Right lobe of liver (tissue), 6 donors: ENCODE results near the gene LTO1. TPM values are rescaled to one million over a fixed set of nuclear protein-coding genes. Genes with fewer than 3 reads are reported as not detected.

Experiments
- ATAC-seq, 4 donors: fragments of 200-7000 bp; cut with Tn5 transposase; one replicate each; pipeline ENCODE4 v1.9.1; 2020; ENCODE audit warnings: mild to moderate bottlenecking in 4 of 4, moderate library complexity in 4 of 4
- DNase-seq, 3 donors: peaks; one replicate each; pipeline ENCODE4 v3.0.0-alpha.2; 2020
- H3K27ac ChIP-seq, 3 donors: fragments of 200-600 bp; one replicate each; pipeline ENCODE4 v1.8.0; 2022
- H3K27me3 ChIP-seq, 2 donors: fragments of 200-600 bp; one replicate each; pipeline ENCODE4 v1.8.0; 2022
- H3K36me3 ChIP-seq, 4 donors: fragments of 200-600 bp; sonication (generic) in 1 of 4; one replicate each; pipeline versions ENCODE4 v1.5.1 to v1.8.0; 2017 to 2022; ENCODE audit warnings: control low read depth in 1 of 4
- H3K4me1 ChIP-seq, 4 donors: fragments of 200-600 bp; sonication (generic) in 1 of 4; one replicate each; pipeline versions ENCODE4 v1.5.1 to v1.8.0; 2017 to 2022; ENCODE audit warnings: control low read depth in 1 of 4
- H3K4me3 ChIP-seq, 3 donors: fragments of 200-600 bp; one replicate each; pipeline ENCODE4 v1.8.0; 2022
- H3K9me3 ChIP-seq, 4 donors: fragments of 200-600 bp; sonication (generic) in 1 of 4; one replicate each; pipeline versions ENCODE4 v1.5.1 to v1.8.0; 2017 to 2022; ENCODE audit warnings: control low read depth in 1 of 4
- CTCF ChIP-seq, 4 donors: fragments of 200-600 bp in 3 of 4; fragments of 450-650 bp in 1 of 4; IDR thresholded peaks; one replicate each; pipeline versions ENCODE4 v1.5.1 to v1.8.0; 2016 to 2022; ENCODE audit warnings: antibody characterized with exemption in 4 of 4, mild to moderate bottlenecking in 2 of 4
- POLR2A ChIP-seq: fragments of 450-650 bp; IDR thresholded peaks from one replicate; pipeline ENCODE4 v1.6.1; 2017; ENCODE audit warnings: antibody characterized with exemption, mild to moderate bottlenecking
- WGBS: methylation state at CpG from one replicate; pipeline ENCODE4 v1.1.6; 2018; ENCODE audit warnings: low coverage, low lambda C conversion rate; ENCODE audit not compliant: insufficient coverage; ENCODE audit errors: missing lambda C conversion rate; 5-methylcytosine and 5-hydroxymethylcytosine counted together
- intact Hi-C, 2 donors: fragments of 100-400 bp; cut with DNase I; formaldehyde crosslinking; loops; one replicate each; pipeline versions ENCODE4 v1.11.2 to v1.14.1; 2022
- long read RNA-seq: library from polyadenylated mRNA; unstranded; transcript quantifications from one replicate; pipeline ENCODE4 v2.0.0, GENCODE V29; 2019
- total RNA-seq, 6 experiments: library from RNA; depleted of rRNA in 2 of 6; stranded (reverse); fragments of >200 nt in 2 of 6; fragmentation: NEBNext Ultra II Directional in 3 of 6; extraction: Animal tissue kit (Norgen Biotek cat#: 25700) in 3 of 6; gene quantifications; one replicate each; pipeline versions ENCODE4 v1.1.0 to v1.2.4, GENCODE V29; 2016 to 2023
- donor health status: DM: no; HTN: yes; CAD: no.
- donor health status: DM: no; HTN: no; CAD: no.
- donor health status: DM: no; HTN: no; CAD: no.
- donor health status: DM: no; HTN: yes; CAD: no.
- donor health status: DM: no; HTN: yes; CAD: no.

LTO1 gene, protein sequence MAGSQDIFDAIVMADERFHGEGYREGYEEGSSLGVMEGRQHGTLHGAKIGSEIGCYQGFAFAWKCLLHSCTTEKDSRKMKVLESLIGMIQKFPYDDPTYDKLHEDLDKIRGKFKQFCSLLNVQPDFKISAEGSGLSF
- 1 to 10 TPM; 4.1 to 7.9 (median 5.6) TPM for total RNA-seq
- long read RNA-seq, partial matches to known transcripts, result 0 of 4 reads
- long read RNA-seq, other reads (novel, unspliced or antisense), result 4 of 4 reads

GRCh38 chr11:69674886-69675714, at the start of gene LTO1:
Gene LTO1, minus strand, starts transcription at chr11:69675353. Its CDS starts 114 bp downstream, at chr11:69675239.
- Histone ChIP-seq H3K27me3 (no peaks in the 10 kb centered on the region), H3K27ac (peak within 1 kb of the TSS; percentile 33 to 75 (median 62)), H3K9me3 (no peaks in the 10 kb centered on the region), H3K4me1 (peaks cover 0 to 10% (median 5%) of the 10 kb centered on the region in 4 donors), H3K36me3 (peaks cover 0 to 11% (median 4%) of the 10 kb centered on the region in 4 donors), H3K4me3 (peak within 1 kb of the TSS; percentile 85 to 100 (median 95))
- under 1% methylated on average over 26 of the region's 72 CpGs for WGBS
- ATAC-seq (peak; percentile 98 to 99 (median 99)), DNase-seq (peak; percentile 96 to 97 (median 97))
- TF ChIP-seq POLR2A (peak; percentile 75), CTCF (IDR thresholded peaks at IDR 0.05) (no peak)
- intact Hi-C loops, result no loop called here

DNA sequence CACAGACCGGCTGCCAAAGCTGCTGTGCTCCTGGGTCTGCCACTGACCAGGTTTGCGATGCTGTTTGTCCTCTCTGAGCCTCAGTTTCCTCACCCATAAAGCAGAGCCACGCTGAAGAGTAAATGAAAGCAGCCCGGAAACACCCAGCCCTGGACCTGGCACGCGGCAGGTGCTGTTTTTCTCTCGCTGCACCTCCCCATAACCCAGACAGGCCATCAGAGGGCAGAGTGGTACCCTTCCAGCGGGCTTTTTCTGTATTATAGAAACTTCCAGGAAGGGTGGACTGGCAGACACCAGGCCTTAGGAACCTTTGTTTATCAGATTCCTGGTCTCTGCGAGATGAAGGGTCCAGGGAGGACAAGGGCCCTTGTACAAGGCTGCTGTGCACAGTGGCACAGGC, 46.6 kb upstream of the LTO1 start:
- ATAC-seq, result peak; percentile 45 to 90 (median 76)
- Histone ChIP-seq H3K27me3 (no peaks in the 10 kb centered on the region), H3K36me3 (no peaks in the 10 kb centered on the region), H3K9me3 (no peaks in the 10 kb centered on the region), H3K4me1 (no peaks in the 10 kb centered on the region), H3K27ac (no peak overlapping the region), H3K4me3 (no peak overlapping the region)
- WGBS, result 10% methylated on average over 7 of the region's 9 CpGs
- TF ChIP-seq CTCF (IDR thresholded peaks at IDR 0.05) (peak; percentile 28 to 54 (median 41)), POLR2A (no peak)
- DNase-seq, result no peak
- intact Hi-C loops, result loop anchor here in 1 of 2 donors (10.0 kb wide), 1 partner anchor 163 kb away; no protein-coding TSS in a partner anchor

DNA sequence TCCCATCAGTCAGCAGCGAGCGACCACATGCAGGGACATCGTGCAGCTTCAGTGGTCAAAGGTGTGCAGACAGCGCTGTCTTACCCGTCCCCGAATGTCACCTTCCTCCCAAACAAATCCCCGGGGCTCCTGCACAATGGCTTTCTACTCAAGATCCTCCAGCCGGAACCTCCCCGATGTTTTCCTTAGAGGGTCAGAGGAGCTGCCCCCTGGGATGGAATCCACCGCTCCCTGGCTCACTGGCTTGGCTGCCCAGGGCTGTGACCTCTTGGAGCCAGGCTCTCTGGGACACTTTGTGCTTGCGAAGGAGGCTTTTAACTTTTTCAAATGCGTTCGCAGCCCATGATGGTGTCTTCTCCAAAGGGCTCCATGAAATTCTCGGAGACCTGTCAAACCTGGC, 46.0 kb upstream of the LTO1 start:
- Histone ChIP-seq H3K4me3 (no peak overlapping the region), H3K36me3 (no peaks in the 10 kb centered on the region), H3K4me1 (no peaks in the 10 kb centered on the region), H3K27me3 (no peaks in the 10 kb centered on the region), H3K9me3 (no peaks in the 10 kb centered on the region), H3K27ac (no peak overlapping the region)
- DNase-seq, result no peak
- intact Hi-C loops, result loop anchor here in 1 of 2 donors (10.0 kb wide), 1 partner anchor 164 kb away; no protein-coding TSS in a partner anchor
- no peak for ATAC-seq
- WGBS, result 40% methylated on average over 10 of the region's 14 CpGs
- TF ChIP-seq CTCF (IDR thresholded peaks at IDR 0.05) (no peak), POLR2A (no peak)

DNA sequence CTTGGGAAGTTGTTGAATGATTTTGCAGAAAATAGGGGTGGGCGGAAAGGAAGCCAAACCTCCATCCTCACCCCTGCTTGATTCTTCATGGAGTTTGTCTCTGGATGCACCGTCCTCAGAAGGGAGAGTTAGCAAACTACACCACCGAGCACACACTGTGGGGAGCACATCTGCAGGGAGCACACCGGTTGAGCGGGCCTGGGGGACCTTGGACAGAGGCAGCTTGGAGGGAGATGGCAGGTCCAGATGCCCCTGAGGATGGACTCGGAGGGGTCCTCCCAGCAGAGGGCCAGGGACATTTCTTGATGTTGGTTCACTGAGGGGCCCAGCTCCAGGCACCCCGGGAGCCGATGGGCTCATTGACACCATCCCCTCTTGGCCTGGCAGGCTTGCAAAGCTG, 43.8 kb upstream of the LTO1 start:
- ATAC-seq (no peak), DNase-seq (no peak)
- 45% methylated on average over 4 of the region's 8 CpGs for WGBS
- H3K4me3 ChIP-seq, result no peak overlapping the region
- no peaks in the 10 kb centered on the region for H3K9me3 ChIP-seq
- H3K27ac ChIP-seq, result no peak overlapping the region
- TF ChIP-seq CTCF (IDR thresholded peaks at IDR 0.05), result no peak
- no peak for TF ChIP-seq POLR2A
- intact Hi-C loops, result loop anchor here (10.0 kb wide), 2 partner anchors 166 to 476 kb away; no protein-coding TSS in a partner anchor
- no peaks in the 10 kb centered on the region for H3K36me3 ChIP-seq
- H3K27me3 ChIP-seq, result no peaks in the 10 kb centered on the region
- H3K4me1 ChIP-seq, result no peaks in the 10 kb centered on the region
